ENCODE data around the gene ABHD14A. TPM values are rescaled to one million over a fixed set of nuclear protein-coding genes. Genes with fewer than 3 reads are reported as not detected.
"Not testable (repeated sequence)": the region's sequence is repeated elsewhere in the genome, so short reads cannot be mapped to it uniquely, and the experiment has no call there.

ABHD14A gene
- total RNA-seq, result 31.9 TPM

DNA sequence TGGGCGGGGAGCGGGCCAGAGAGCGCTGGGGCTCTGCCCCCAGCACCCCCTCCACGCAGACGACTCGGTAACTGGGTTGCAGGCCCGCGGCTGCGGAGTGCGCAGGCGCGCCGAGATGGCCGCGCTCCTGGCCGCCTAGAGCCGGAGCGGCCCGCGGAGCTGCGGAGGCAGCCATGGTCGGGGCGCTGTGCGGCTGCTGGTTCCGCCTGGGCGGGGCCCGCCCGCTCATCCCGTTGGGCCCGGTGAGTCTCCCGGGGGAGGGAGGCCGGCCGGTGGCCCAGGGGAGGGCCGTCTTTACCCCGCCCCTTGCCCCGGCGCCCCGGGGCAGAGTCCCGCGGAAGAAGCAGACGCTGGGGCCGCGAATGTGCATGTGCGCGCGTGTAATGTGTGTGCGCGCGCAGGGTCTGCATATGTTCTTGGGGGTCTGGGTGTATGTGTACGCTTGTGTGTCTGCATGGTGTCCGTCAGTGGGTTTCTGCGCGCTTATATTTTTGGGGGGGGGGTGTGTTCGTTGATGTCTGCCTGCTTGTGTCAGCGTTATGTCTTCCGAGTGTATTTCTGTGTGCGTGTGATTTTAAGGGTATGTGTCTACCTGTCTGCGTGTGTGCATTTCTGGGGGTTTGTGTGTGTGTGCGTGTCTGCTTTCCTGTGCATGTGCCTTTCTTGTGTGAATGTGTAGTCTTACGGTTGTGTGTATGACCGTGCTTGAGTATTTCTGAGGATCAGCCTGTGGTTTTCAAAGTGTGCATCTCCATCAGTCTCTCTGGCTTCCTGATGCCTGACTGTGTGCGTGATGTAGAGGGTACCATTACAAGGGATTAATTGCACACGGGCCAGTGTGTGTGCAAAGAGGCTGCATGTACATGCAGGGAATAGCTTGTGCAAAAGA, at the start of gene ABHD14A:
Gene ABHD14A, plus strand, starts transcription at position 102 of the 889 bp plus-strand sequence. Its CDS starts 72 bp downstream, at position 174.
- intact Hi-C loops (cut with DNase I), result loop anchor here (2.0 kb wide), 1 partner anchor 34 kb away; the partner anchor contains the start of gene RRP9
- H3K4me3 ChIP-seq, result peak within 1 kb of the TSS; percentile 61 to 81
- peaks cover 30% of the 10 kb centered on the region for H3K4me1 ChIP-seq
- TF ChIP-seq POLR2AphosphoS5 (IDR thresholded peaks at IDR 0.05; ENCODE audit: insufficient read depth in 1 of 2, low read depth in 1 of 2) (peak in 1 of 2 donors; percentile 11), CTCF (IDR thresholded peaks at IDR 0.05) (no peak), POLR2A (IDR thresholded peaks at IDR 0.05) (peak in 1 of 2 donors; percentile 42)
- no peaks in the 10 kb centered on the region for H3K27me3 ChIP-seq
- H3K27ac ChIP-seq, result peak within 1 kb of the TSS; percentile 94
- no peaks in the 10 kb centered on the region for H3K9me3 ChIP-seq
- no peaks in the 10 kb centered on the region for H3K36me3 ChIP-seq
- no peak for DNase-seq (ENCODE audit: extremely low spot score in 2 of 2)

DNA sequence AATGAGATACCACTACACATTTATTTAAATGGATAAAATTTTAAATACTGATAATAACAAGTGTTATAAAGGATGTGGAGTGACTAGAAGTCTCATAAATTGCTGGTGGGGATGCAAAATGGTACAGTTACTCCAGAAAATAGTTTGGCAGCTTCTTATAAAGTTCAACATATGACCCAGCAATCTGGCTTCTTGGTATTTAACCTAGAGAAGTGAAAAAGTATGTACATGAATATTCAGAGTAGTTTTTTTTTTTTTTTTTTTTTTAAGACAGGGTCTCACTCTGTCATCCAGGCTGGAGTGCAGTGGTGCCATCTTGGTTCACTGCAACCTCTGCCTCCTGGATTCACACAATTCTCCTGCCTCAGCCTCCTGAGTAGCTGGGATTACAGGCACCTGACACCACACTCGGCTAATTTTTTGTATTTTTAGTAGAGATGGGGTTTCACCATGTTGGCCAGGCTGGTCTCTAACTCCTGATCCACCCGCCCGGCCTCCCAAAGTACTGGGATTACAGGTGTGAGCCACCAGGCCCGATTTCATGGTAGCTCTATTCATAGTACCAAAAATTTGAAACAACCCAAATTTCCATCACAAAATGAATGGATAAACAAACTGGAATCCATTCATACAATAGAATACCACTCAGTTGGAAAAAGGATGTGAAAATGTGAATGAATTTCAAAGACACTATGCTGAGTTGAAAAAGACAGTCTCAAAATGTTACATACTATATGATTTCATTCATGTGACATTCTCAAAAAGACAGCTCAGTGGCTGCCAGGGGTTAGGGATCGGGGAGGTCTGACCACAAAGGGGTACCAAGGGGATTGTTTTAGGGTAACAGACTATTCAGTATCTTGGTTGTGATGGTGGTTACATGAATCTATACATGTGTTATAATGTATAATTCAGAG, 47.5 kb upstream of the ABHD14A start:
- H3K36me3 ChIP-seq, result no peaks in the 10 kb centered on the region
- intact Hi-C loops (cut with DNase I), result no loop called here
- no peak overlapping the region for H3K27ac ChIP-seq
- no peaks in the 10 kb centered on the region for H3K9me3 ChIP-seq
- H3K27me3 ChIP-seq, result no peaks in the 10 kb centered on the region
- no peaks in the 10 kb centered on the region for H3K4me1 ChIP-seq
- DNase-seq (ENCODE audit: extremely low spot score in 2 of 2), result no peak
- TF ChIP-seq POLR2AphosphoS5 (IDR thresholded peaks at IDR 0.05; ENCODE audit: insufficient read depth in 1 of 2, low read depth in 1 of 2) (no peak), POLR2A (IDR thresholded peaks at IDR 0.05) (no peak), CTCF (IDR thresholded peaks at IDR 0.05) (no peak)
- H3K4me3 ChIP-seq, result no peak overlapping the region

DNA sequence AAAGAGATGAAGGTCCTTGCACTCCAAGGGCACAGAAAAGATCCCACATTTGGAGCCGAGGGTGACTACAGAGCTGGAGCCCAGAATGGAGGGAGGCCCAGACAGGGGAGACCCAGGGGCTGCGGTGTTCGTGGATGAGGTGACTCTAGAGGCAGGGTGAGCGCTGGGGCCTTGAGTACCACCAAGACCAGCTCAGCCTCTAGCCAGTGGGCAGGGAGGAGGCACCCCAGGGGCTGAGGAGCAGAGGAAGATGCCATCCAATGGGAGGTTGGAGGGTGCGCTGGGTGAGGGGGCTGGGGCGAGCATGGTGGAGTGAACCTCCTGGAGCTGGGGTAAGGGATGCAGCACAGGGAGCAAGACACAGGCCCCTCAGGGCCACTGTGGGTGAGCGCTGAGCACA, 46.4 kb upstream of the ABHD14A start:
- no peak overlapping the region for H3K4me3 ChIP-seq
- no peak for DNase-seq (ENCODE audit: extremely low spot score in 2 of 2)

DNA sequence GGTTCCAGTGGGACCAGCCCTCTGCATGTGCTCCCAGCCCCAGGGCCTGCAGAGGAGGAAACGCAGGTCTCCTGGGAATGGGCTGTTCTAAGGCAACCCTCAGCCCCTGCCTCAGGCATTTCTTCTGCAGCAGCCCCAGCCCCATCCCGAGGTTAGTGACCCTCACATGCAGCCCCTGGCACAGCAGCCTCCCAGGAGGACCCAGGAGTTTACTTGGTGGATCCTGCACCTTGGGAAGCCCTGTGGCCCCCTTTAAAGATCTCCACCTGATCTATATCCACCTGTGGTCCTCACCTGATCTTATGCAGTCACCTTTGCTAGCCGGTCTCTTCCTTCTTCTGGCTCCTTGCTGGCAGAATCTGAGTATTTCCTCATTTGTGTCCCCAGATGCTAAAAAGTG, 45.9 kb upstream of the ABHD14A start:
- H3K4me1 ChIP-seq; H3K27ac ChIP-seq; H3K36me3 ChIP-seq; intact Hi-C loops (cut with DNase I); H3K4me3 ChIP-seq; H3K27me3 ChIP-seq; H3K9me3 ChIP-seq; DNase-seq (ENCODE audit: extremely low spot score in 2 of 2): not testable (repeated sequence)

More for the DNA sequence above, 46.4 kb upstream of the ABHD14A start:
- Histone ChIP-seq H3K9me3 (no peaks in the 10 kb centered on the region), H3K36me3 (peaks cover 0 to 3% of the 10 kb centered on the region in 2 donors), H3K4me1 (no peaks in the 10 kb centered on the region), H3K27me3 (no peaks in the 10 kb centered on the region), H3K27ac (no peak overlapping the region)
- intact Hi-C loops (cut with DNase I), result no loop called here
- TF ChIP-seq POLR2A (IDR thresholded peaks at IDR 0.05) (no peak), POLR2AphosphoS5 (IDR thresholded peaks at IDR 0.05; ENCODE audit: insufficient read depth in 1 of 2, low read depth in 1 of 2) (no peak), CTCF (IDR thresholded peaks at IDR 0.05) (no peak)

DNA sequence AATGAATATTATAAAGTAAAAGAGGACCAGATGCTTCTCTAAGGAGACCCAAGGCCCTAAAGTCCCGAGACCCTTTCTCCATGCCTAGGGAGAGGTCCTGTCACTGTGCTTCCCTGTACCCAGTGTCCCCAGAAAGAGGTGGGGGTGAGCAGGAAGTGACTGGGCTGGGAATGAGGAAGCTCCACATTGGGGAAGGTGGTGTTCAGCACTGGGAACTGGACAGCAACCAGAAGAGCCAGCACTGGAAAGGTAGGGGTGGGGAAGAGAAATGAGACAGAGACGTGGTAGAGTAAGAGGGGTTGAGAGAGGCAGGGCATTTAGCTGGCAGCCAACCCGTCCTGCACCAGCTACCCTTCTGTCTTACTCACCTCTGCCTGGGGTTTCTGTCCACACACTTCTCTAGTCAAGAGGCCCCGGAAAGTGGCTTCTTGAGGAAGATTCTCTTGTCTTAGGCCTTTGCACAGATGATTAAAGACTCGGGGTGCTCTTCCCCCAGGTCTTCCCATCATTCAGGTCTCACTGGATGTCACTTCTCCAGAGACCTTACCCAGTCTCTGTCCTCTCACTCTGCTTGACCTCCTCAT, 45.4 kb upstream of the ABHD14A start:
- DNase-seq (ENCODE audit: extremely low spot score in 2 of 2), result no peak

More for the DNA sequence above, 45.4 kb upstream of the ABHD14A start:
- TF ChIP-seq CTCF (IDR thresholded peaks at IDR 0.05) (no peak), POLR2AphosphoS5 (IDR thresholded peaks at IDR 0.05; ENCODE audit: insufficient read depth in 1 of 2, low read depth in 1 of 2) (no peak), POLR2A (IDR thresholded peaks at IDR 0.05) (no peak)
- H3K4me3 ChIP-seq, result no peak overlapping the region
- intact Hi-C loops (cut with DNase I), result no loop called here
- no peaks in the 10 kb centered on the region for H3K27me3 ChIP-seq
- H3K4me1 ChIP-seq, result no peaks in the 10 kb centered on the region
- no peaks in the 10 kb centered on the region for H3K9me3 ChIP-seq
- H3K27ac ChIP-seq, result no peak overlapping the region
- peaks cover 0 to 14% of the 10 kb centered on the region in 2 donors for H3K36me3 ChIP-seq

All from vagina (tissue), 2 donors.